ENCODE data around the gene KCTD1.

The KCTD1 gene

DNA sequence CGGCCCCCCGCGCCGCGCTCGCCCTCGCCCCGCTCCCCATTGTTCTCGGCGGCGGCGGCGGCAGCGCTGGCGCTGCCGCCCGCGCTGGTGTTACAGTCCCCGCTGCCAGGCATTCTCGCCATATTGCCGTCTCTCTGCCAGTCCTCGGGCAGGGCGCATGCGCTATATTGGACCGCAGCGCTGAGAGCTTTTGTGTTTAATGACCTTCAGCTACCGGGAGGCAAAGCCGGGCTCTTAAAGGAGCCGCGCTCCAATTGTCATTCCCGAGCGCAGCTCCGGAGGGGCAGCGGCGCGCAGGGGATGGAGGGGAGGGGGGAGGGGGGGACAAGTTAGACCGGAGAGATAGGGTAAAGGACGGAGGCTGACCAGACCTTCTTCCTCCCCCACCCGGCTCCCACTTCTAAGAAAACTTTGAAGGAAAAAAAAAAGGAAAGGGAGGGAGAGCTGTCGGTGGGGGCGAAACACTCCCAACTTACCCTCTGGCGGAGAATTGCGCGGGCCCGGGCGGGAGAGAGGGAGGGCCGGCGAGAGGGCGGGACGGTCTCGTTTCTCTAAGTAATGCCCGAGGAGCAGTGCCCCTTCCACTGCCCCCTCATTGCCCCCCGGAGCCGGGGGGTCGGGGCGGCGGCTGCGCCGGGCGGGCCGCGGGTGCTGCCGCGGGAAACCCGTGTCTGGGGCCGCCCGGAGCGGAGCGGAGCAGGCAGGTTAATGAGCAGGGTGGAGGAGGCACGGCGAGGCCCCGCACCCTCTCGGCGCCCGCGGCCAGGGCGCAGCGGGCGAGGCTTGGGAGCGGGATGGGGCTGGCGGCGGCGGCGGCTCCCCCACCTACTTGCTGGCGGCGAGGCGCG is at the start of gene KCTD1:
Gene KCTD1, minus strand, starts transcription at position 139 of the 848 bp plus-strand sequence. Its CDS starts 17 bp downstream, at position 122.
- H3K4me2 ChIP-seq (ENCODE audit: low read depth, low read length, poor library complexity, severe bottlenecking) = peak within 1 kb of the TSS; percentile 88
- H2AFZ ChIP-seq (ENCODE audit: low read length) = peak within 1 kb of the TSS; percentile 98
- peaks cover 6% of the 10 kb centered on the region for H4K20me1 ChIP-seq (ENCODE audit: insufficient read depth, low read length, poor library complexity, severe bottlenecking)
- H3K79me2 ChIP-seq (ENCODE audit: insufficient read depth, low read length) = peaks cover 25% of the 10 kb centered on the region
- no peaks in the 10 kb centered on the region for H3K36me3 ChIP-seq (ENCODE audit: insufficient read depth, low read length)
- peak within 1 kb of the TSS; percentile 93 for H3K4me3 ChIP-seq (ENCODE audit: low read length, poor library complexity, severe bottlenecking)
- TF ChIP-seq, protein P1, sequence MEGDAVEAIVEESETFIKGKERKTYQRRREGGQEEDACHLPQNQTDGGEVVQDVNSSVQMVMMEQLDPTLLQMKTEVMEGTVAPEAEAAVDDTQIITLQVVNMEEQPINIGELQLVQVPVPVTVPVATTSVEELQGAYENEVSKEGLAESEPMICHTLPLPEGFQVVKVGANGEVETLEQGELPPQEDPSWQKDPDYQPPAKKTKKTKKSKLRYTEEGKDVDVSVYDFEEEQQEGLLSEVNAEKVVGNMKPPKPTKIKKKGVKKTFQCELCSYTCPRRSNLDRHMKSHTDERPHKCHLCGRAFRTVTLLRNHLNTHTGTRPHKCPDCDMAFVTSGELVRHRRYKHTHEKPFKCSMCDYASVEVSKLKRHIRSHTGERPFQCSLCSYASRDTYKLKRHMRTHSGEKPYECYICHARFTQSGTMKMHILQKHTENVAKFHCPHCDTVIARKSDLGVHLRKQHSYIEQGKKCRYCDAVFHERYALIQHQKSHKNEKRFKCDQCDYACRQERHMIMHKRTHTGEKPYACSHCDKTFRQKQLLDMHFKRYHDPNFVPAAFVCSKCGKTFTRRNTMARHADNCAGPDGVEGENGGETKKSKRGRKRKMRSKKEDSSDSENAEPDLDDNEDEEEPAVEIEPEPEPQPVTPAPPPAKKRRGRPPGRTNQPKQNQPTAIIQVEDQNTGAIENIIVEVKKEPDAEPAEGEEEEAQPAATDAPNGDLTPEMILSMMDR (conservative IDR thresholded peaks at IDR 0.05; ENCODE audit: low read length) = no peak
- no peak for TF ChIP-seq EZH2phosphoT487 (IDR thresholded peaks at IDR 0.05; ENCODE audit: borderline replicate concordance)
- 0 out of 2 replicates have a peak, but pooled peaks cover 3% of the 10 kb centered on the region for H3F3A ChIP-seq (ENCODE audit: low read depth)
- H3K9me3 ChIP-seq (ENCODE audit: insufficient read depth, low read depth, low read length) = no peaks in the 10 kb centered on the region
- H3K9me2 ChIP-seq (replicated peaks; ENCODE audit: low read depth, low read length) = no peaks in the 10 kb centered on the region
- H3K4me1 ChIP-seq (ENCODE audit: insufficient read depth, low read length, poor library complexity, severe bottlenecking) = peaks cover 43% of the 10 kb centered on the region
- H3K27me3 ChIP-seq (ENCODE audit: insufficient read depth, low read length, poor library complexity, severe bottlenecking) = no peaks in the 10 kb centered on the region
- H3K9ac ChIP-seq (ENCODE audit: low read depth, low read length, poor library complexity, severe bottlenecking) = peak within 1 kb of the TSS; percentile 79

DNA sequence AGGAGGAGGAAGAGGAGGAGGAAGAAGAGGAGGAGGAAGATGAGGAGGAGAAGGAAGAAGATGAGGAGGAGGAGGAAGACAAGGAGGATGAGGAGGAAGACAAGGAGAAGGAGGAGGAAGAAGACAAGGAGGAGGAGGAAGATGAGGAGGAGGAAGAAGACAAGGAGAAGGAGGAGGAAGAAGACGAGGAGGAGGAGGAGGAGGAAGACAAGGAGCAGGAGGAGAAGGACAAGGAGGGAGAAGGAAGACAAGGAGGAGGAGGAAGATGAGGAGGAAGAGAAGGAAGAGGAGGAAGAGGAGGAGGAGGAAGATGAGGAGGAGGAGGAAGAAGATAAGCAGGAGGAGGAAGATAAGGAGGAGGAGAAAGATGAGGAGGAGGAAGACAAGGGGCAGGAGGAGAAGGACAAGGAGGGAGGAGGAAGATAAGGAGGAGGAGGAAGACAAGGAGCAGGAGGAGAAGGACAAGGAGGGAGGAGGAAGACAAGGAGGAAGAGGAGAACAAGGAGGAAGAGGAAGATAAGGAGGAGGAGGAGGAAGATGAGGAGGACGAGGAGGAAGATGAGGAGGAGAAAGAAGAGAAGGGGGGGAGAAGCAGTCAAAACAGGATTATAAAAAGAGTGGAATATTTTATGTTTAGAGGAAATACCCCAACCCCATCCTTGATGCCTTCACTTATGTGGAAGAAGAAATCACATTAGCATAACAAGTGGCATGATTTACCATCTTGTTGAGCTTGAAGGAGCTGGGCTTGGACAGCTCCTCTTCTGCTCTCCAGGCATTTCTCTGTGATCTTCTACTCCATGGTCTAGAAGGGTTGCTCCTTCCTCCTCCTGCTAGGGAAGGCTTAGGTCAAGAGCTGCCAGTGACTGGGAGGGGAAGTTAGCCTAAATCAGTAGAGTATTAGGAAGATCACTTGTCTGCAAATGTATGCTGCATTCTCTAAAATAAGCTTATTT is 45.3 kb upstream of the KCTD1 start:
- no peaks in the 10 kb centered on the region for H3K36me3 ChIP-seq (ENCODE audit: insufficient read depth, low read length)
- TF ChIP-seq EZH2phosphoT487 (IDR thresholded peaks at IDR 0.05; ENCODE audit: borderline replicate concordance) = no peak
- TF ChIP-seq, protein P1 (conservative IDR thresholded peaks at IDR 0.05; ENCODE audit: low read length) = no peak
- H3K4me1 ChIP-seq (ENCODE audit: insufficient read depth, low read length, poor library complexity, severe bottlenecking) = no peaks in the 10 kb centered on the region
- no peaks in the 10 kb centered on the region for H4K20me1 ChIP-seq (ENCODE audit: insufficient read depth, low read length, poor library complexity, severe bottlenecking)
- no peak overlapping the region for H3K4me2 ChIP-seq (ENCODE audit: low read depth, low read length, poor library complexity, severe bottlenecking)
- H2AFZ ChIP-seq (ENCODE audit: low read length) = no peak overlapping the region
- H3K79me2 ChIP-seq (ENCODE audit: insufficient read depth, low read length) = no peaks in the 10 kb centered on the region
- H3K9ac ChIP-seq (ENCODE audit: low read depth, low read length, poor library complexity, severe bottlenecking) = no peak overlapping the region
- H3K4me3 ChIP-seq (ENCODE audit: low read length, poor library complexity, severe bottlenecking) = no peak overlapping the region
- no peaks in the 10 kb centered on the region for H3K9me2 ChIP-seq (replicated peaks; ENCODE audit: low read depth, low read length)
- H3K9me3 ChIP-seq (ENCODE audit: insufficient read depth, low read depth, low read length) = no peaks in the 10 kb centered on the region
- no peaks in the 10 kb centered on the region for H3K27me3 ChIP-seq (ENCODE audit: insufficient read depth, low read length, poor library complexity, severe bottlenecking)
- no peaks in the 10 kb centered on the region for H3F3A ChIP-seq (ENCODE audit: low read depth)

DNA sequence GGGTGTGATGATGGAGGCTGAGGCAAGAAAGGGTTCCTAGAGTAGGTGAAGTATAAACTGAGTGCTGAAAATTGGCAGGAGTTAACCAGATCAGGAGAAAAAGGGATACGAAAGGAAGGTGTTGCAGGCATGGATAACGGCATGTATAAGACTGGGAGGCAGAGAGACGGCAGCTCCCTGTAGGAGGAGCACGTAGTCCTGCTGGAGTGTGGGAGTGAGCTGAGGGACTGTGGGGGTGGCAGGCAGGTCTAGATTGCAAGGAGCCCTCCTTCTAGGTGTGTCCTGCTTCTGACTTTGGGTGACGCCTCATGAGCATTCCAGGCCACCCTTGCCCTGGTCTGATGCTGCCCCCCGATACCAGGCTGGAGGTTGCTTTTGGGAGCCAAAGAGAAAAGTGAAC is 36.4 kb upstream of the KCTD1 start:
- Histone ChIP-seq H3K9me3 (ENCODE audit: insufficient read depth, low read depth, low read length) (no peaks in the 10 kb centered on the region), H4K20me1 (ENCODE audit: insufficient read depth, low read length, poor library complexity, severe bottlenecking) (no peaks in the 10 kb centered on the region), H3K9me2 (replicated peaks; ENCODE audit: low read depth, low read length) (no peaks in the 10 kb centered on the region), H3F3A (ENCODE audit: low read depth) (no peaks in the 10 kb centered on the region), H2AFZ (ENCODE audit: low read length) (no peak overlapping the region), H3K4me3 (ENCODE audit: low read length, poor library complexity, severe bottlenecking) (no peak overlapping the region), H3K4me1 (ENCODE audit: insufficient read depth, low read length, poor library complexity, severe bottlenecking) (no peaks in the 10 kb centered on the region), H3K9ac (ENCODE audit: low read depth, low read length, poor library complexity, severe bottlenecking) (no peak overlapping the region), H3K79me2 (ENCODE audit: insufficient read depth, low read length) (no peaks in the 10 kb centered on the region), H3K4me2 (ENCODE audit: low read depth, low read length, poor library complexity, severe bottlenecking) (no peak overlapping the region), H3K36me3 (ENCODE audit: insufficient read depth, low read length) (no peaks in the 10 kb centered on the region), H3K27me3 (ENCODE audit: insufficient read depth, low read length, poor library complexity, severe bottlenecking) (no peaks in the 10 kb centered on the region)
- TF ChIP-seq, protein P1 (conservative IDR thresholded peaks at IDR 0.05; ENCODE audit: low read length) = no peak
- no peak for TF ChIP-seq EZH2phosphoT487 (IDR thresholded peaks at IDR 0.05; ENCODE audit: borderline replicate concordance)
